ES-I3 (cell line): ENCODE measurements around the gene PLEKHN1.
"Not testable (repeated sequence)": the region's sequence is repeated elsewhere in the genome, so short reads cannot be mapped to it uniquely, and the experiment has no call there.

ENCODE experiments used
- H3K36me3 ChIP-seq: 2 replicates; pipeline ENCODE4 v1.6.1; 2013; ENCODE audit warnings: mild to moderate bottlenecking, low read length, control low read depth, moderate library complexity; ENCODE audit not compliant: insufficient read depth
- H3K4me1 ChIP-seq: 2 replicates; pipeline ENCODE4 v1.6.1; 2013; ENCODE audit warnings: mild to moderate bottlenecking, control low read depth, low read length; ENCODE audit not compliant: insufficient read depth
- H3K9ac ChIP-seq: 2 replicates; pipeline ENCODE4 v1.6.1; 2013; ENCODE audit warnings: low read depth, mild to moderate bottlenecking, low read length, moderate library complexity
- H3K9me3 ChIP-seq: 2 replicates; pipeline ENCODE4 v1.6.1; 2013; ENCODE audit warnings: mild to moderate bottlenecking, low read length, moderate library complexity; ENCODE audit not compliant: control insufficient read depth, insufficient read depth

PLEKHN1 gene

GRCh38 chr1:942864-943533 lies 23.3 kb upstream of the PLEKHN1 start:
- H3K36me3 ChIP-seq = no peaks in the 10 kb centered on the region; the same call in 1 of the 2 replicates
- H3K4me1 ChIP-seq = peaks cover 10% of the 10 kb centered on the region; the same call in 1 of the 2 replicates
- H3K9me3 ChIP-seq = no peaks in the 10 kb centered on the region
- no peak overlapping the region for H3K9ac ChIP-seq

DNA sequence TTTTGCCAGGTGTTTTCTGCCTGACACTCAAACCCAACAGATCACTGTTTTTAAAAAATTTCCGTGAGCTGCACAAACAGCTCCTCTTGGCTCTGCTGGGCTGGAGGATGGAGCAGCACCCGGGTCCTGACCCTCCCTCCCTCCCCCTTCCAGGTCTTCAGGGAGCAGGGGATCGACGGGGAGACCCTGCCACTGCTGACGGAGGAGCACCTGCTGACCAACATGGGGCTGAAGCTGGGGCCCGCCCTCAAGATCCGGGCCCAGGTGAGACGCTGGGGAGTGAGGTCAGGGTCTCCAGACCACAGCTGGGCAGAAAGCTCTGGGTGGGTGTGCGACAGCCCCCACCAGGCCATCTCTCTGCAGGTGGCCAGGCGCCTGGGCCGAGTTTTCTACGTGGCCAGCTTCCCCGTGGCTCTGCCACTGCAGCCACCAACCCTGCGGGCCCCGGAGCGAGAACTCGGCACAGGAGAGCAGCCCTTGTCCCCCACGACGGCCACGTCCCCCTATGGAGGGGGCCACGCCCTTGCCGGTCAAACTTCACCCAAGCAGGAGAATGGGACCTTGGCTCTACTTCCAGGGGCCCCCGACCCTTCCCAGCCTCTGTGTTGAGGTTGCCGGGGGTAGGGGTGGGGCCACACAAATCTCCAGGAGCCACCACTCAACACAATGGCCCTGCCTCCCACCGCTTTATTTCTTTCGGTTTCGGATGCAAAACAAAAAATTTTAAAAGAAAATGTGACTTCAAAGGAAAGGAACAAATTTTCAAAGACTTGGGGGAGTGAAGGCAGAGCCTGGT lies 22.5 kb upstream of the PLEKHN1 start:
- Histone ChIP-seq H3K9ac (no peak overlapping the region), H3K9me3 (no peaks in the 10 kb centered on the region), H3K4me1 (peaks cover 10% of the 10 kb centered on the region; the same call in 1 of the 2 replicates), H3K36me3 (no peaks in the 10 kb centered on the region; the same call in 1 of the 2 replicates)

GRCh38 chr1:944341-945325 lies 21.6 kb upstream of the PLEKHN1 start:
- no peak overlapping the region for H3K9ac ChIP-seq
- no peaks in the 10 kb centered on the region for H3K9me3 ChIP-seq
- no peaks in the 10 kb centered on the region; the same call in 1 of the 2 replicates for H3K36me3 ChIP-seq
- H3K4me1 ChIP-seq = peaks cover 3% of the 10 kb centered on the region; the same call in 1 of the 2 replicates

DNA sequence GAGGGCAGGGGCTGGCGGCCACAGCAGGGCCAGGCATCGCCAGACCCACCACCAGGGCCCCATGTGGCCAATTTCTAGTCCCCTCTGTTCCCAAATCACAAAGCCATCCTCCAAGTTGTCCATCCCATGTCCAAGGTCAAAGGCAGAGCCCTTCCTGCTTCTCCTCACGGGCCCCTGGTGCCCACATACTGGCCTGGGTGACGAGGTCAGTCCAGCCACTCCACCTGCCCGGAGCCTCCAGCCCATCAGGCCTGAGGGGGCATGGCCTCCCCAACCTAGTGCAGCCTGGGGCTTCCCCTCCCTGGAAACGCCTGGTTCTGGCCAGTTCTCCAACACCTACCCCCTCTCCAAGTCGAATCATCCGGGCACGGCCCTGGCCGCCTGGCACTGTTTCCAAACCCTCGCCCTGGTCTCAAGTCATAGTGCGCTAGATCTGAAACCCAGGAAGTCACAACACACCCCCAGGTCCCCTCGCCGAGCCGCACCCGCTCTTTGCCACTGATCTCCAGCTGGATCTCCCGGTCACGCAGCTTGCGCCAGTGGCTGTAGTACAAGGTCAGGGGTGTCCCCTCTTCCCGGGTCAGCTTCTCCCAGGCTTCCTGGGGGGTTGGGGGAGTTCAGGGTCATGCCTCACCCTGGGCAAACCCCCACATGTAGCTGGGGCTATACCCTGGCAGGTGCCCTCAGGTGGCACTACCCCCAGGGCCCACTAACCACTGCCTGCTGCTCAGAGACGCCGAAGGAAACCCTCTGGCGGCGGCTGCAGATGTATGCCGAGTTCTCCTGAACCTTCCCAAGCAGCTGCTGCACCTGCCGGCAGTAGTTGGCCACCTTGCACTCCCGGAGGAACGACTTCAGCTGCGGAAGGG lies 20.4 kb upstream of the PLEKHN1 start:
- no peaks in the 10 kb centered on the region for H3K9me3 ChIP-seq
- no peaks in the 10 kb centered on the region for H3K4me1 ChIP-seq
- H3K9ac ChIP-seq = no peak overlapping the region
- H3K36me3 ChIP-seq = peaks cover 6% of the 10 kb centered on the region

DNA sequence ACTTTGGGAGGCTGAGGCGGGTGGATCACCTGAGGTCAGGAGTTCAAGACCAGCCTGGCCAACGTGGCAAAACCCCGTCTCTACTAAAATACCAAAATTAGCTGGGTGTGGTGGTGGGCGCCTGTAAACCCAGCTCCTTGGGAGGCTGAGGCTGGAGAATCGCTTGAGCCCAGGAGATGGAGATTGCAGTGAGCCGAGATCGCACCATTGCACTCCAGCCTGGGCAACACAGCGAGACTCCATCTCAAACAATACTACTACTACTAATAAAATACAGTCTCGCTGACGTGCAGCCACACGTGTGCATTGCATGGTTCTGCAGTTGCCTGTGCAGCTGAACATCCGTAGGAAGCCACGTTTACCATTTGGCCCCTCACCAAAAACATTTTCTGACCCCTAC lies 19.5 kb upstream of the PLEKHN1 start:
- H3K9ac ChIP-seq, H3K9me3 ChIP-seq, H3K4me1 ChIP-seq, H3K36me3 ChIP-seq: not testable (repeated sequence)

- Histone ChIP-seq H3K36me3 (peaks cover 6% of the 10 kb centered on the region), H3K4me1 (no peaks in the 10 kb centered on the region), H3K9ac (no peak overlapping the region), H3K9me3 (no peaks in the 10 kb centered on the region)
Measured at GRCh38 chr1:947958-948357, 18.3 kb upstream of the PLEKHN1 start.

DNA sequence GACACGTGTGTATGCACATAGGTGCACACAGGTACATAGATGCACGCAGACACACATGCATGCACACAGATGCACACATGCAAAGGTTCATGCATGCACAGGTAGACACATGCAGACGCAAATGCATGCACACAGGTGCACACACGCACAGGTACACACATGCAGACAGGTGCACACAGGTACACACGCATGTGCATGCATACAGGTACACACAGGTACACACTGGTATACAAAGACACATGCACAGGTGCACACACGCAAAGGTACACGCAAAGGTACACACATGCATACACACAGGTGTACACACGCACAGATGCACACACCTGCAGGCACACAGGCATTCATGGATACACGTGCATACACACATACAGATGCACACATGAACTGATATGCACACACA lies 16.0 kb upstream of the PLEKHN1 start:
- Histone ChIP-seq H3K36me3 (peaks cover 11% of the 10 kb centered on the region), H3K9ac (no peak overlapping the region)

GRCh38 chr1:950881-951280 lies 15.4 kb upstream of the PLEKHN1 start:
- Histone ChIP-seq H3K36me3 (peaks cover 15% of the 10 kb centered on the region), H3K9ac (no peak overlapping the region), H3K4me1 (no peaks in the 10 kb centered on the region), H3K9me3 (no peaks in the 10 kb centered on the region)

More for the DNA sequence above, 16.0 kb upstream of the PLEKHN1 start:
- no peaks in the 10 kb centered on the region for H3K9me3 ChIP-seq
- no peaks in the 10 kb centered on the region for H3K4me1 ChIP-seq

- H3K4me1 ChIP-seq = no peaks in the 10 kb centered on the region
- H3K36me3 ChIP-seq = peaks cover 15% of the 10 kb centered on the region
- no peak overlapping the region for H3K9ac ChIP-seq
- no peaks in the 10 kb centered on the region for H3K9me3 ChIP-seq
Measured at GRCh38 chr1:951364-951763, 14.9 kb upstream of the PLEKHN1 start.

GRCh38 chr1:952201-952600 lies 14.1 kb upstream of the PLEKHN1 start:
- no peak overlapping the region for H3K9ac ChIP-seq
- H3K4me1 ChIP-seq = no peaks in the 10 kb centered on the region
- H3K36me3 ChIP-seq = peaks cover 15% of the 10 kb centered on the region
- H3K9me3 ChIP-seq = no peaks in the 10 kb centered on the region

DNA sequence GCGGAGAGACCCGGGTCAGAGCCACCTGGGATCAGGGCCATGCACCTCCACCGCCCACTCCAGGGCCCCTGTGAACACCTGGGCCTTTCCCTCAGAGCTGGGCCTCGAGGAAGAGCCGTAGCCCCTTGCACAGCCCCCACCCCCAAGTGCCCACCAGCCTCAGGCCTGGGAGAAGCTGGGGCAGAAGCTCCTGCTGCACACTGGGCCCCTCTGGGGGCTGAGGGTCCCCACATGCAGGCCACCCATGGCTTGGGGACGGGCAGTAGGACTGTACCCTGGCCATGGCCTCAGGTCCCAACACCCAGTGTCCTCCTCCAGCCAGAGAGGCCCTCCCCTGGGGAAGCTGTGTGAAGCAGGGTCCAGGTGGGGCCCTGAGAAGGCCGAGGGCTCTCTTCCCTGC lies 13.7 kb upstream of the PLEKHN1 start:
- H3K9ac ChIP-seq = no peak overlapping the region
- H3K9me3 ChIP-seq = no peaks in the 10 kb centered on the region
- H3K36me3 ChIP-seq = peaks cover 15% of the 10 kb centered on the region
- no peaks in the 10 kb centered on the region for H3K4me1 ChIP-seq

GRCh38 chr1:953524-954320 lies 12.6 kb upstream of the PLEKHN1 start:
- Histone ChIP-seq H3K9ac (no peak overlapping the region), H3K9me3 (no peaks in the 10 kb centered on the region), H3K4me1 (no peaks in the 10 kb centered on the region), H3K36me3 (peaks cover 15% of the 10 kb centered on the region)

- peaks cover 13% of the 10 kb centered on the region for H3K36me3 ChIP-seq
Measured at GRCh38 chr1:954927-955326, 11.4 kb upstream of the PLEKHN1 start.

More at GRCh38 chr1:954927-955326, 11.4 kb upstream of the PLEKHN1 start:
- Histone ChIP-seq H3K9me3 (no peaks in the 10 kb centered on the region), H3K9ac (no peak overlapping the region), H3K4me1 (no peaks in the 10 kb centered on the region)
